LoVo (cell line): ENCODE measurements around the gene MSANTD2.

Source experiments
- DNase-seq: peaks from one replicate; pipeline ENCODE4 v3.0.0-alpha.2; 2016; ENCODE audit warnings: low spot score

The MSANTD2 gene

GRCh38 chr11:124817036-124817435 lies 16.8 kb upstream of the MSANTD2 start:
- DNase-seq, result peak; percentile 2

GRCh38 chr11:124814739-124815138 lies 14.5 kb upstream of the MSANTD2 start:
- DNase-seq, result no peak

- no peak for DNase-seq
Observed at GRCh38 chr11:124812876-124813275, 12.7 kb upstream of the MSANTD2 start.

GRCh38 chr11:124811399-124812125 lies 11.4 kb upstream of the MSANTD2 start:
- DNase-seq, result no peak

- DNase-seq, result no peak
Observed at GRCh38 chr11:124807660-124808270, 7.6 kb upstream of the MSANTD2 start.

- no peak for DNase-seq
Observed at GRCh38 chr11:124807201-124807600, 7.0 kb upstream of the MSANTD2 start.

- DNase-seq, result no peak
Observed at GRCh38 chr11:124804884-124805283, 4.7 kb upstream of the MSANTD2 start.

- no peak for DNase-seq
Observed at GRCh38 chr11:124801636-124802312, 1.6 kb upstream of the MSANTD2 start.

- DNase-seq, result no peak
Observed at GRCh38 chr11:124801014-124801413, 808 bp upstream of the MSANTD2 start.

- DNase-seq, result peak; percentile 12
Observed at GRCh38 chr11:124799348-124800225, 619 bp downstream of the MSANTD2 start.

GRCh38 chr11:124798991-124799347 lies 1.2 kb downstream of the MSANTD2 start:
- peak; percentile 27 for DNase-seq

GRCh38 chr11:124796312-124796711 lies 3.9 kb downstream of the MSANTD2 start:
- DNase-seq, result no peak

- peak; percentile 56 for DNase-seq
Observed at GRCh38 chr11:124793466-124794278, 6.5 kb downstream of the MSANTD2 start.

GRCh38 chr11:124791626-124792341 lies 8.4 kb downstream of the MSANTD2 start:
- DNase-seq, result no peak

GRCh38 chr11:124788521-124788920 lies 11.7 kb downstream of the MSANTD2 start:
- no peak for DNase-seq

GRCh38 chr11:124784051-124784450 lies 16.2 kb downstream of the MSANTD2 start:
- no peak for DNase-seq

GRCh38 chr11:124783002-124783401 lies 17.2 kb downstream of the MSANTD2 start:
- no peak for DNase-seq

- no peak for DNase-seq
Observed at GRCh38 chr11:124779568-124779967, 20.6 kb downstream of the MSANTD2 start.

- DNase-seq, result no peak
Observed at GRCh38 chr11:124778281-124778680, 21.9 kb downstream of the MSANTD2 start.

- no peak for DNase-seq
Observed at GRCh38 chr11:124776865-124777645, 23.2 kb downstream of the MSANTD2 start.
